Osteoblast (primary cell): Measurements from ENCODE around the gene LCN6. TPM values are rescaled to one million over a fixed set of nuclear protein-coding genes. Genes with fewer than 3 reads are reported as not detected.
"Not testable (repeated sequence)": the region's sequence is repeated elsewhere in the genome, so short reads cannot be mapped to it uniquely, and the experiment has no call there.

Experiments
- DNase-seq: peaks from one replicate; pipeline ENCODE4 v3.0.0; 2011; ENCODE audit warnings: low spot score, mixed read lengths; ENCODE audit not compliant: insufficient read length; ENCODE audit errors: missing footprints
- H2AFZ ChIP-seq: 2 replicates; pipeline ENCODE4 v1.6.0; 2011; ENCODE audit warnings: mild to moderate bottlenecking, low read length
- H3K27ac ChIP-seq: 2 replicates; pipeline ENCODE4 v1.5.1; 2011; ENCODE audit warnings: mild to moderate bottlenecking, low read depth, low read length, moderate library complexity
- H3K27me3 ChIP-seq: 2 replicates; pipeline ENCODE4 v1.6.0; 2012; ENCODE audit warnings: mild to moderate bottlenecking, control low read depth, inconsistent platforms, low read length, moderate library complexity; ENCODE audit not compliant: insufficient read depth
- H3K36me3 ChIP-seq: 2 replicates; pipeline ENCODE4 v1.5.1; 2011; ENCODE audit warnings: mild to moderate bottlenecking, low read length, control low read depth, moderate library complexity; ENCODE audit not compliant: insufficient read depth
- H3K4me1 ChIP-seq: 2 replicates; pipeline ENCODE4 v1.5.1; 2011; ENCODE audit warnings: mild to moderate bottlenecking, low read length, control low read depth, moderate library complexity; ENCODE audit not compliant: insufficient read depth
- H3K4me2 ChIP-seq: 2 replicates; pipeline ENCODE4 v1.6.0; 2011; ENCODE audit warnings: mild to moderate bottlenecking, low read length; ENCODE audit not compliant: insufficient read depth
- H3K4me3 ChIP-seq: fragments of 200-600 bp; sonication (generic); 3 replicates; pipeline ENCODE4 v1.5.1; 2012; ENCODE audit warnings: mild to moderate bottlenecking, low read length, inconsistent platforms; ENCODE audit not compliant: insufficient read depth
- H3K79me2 ChIP-seq: 2 replicates; pipeline ENCODE4 v1.6.0; 2012; ENCODE audit warnings: mild to moderate bottlenecking, low read length, control low read depth, inconsistent platforms; ENCODE audit not compliant: insufficient read depth
- H3K9me3 ChIP-seq: 2 replicates; pipeline ENCODE4 v1.5.1; 2011; ENCODE audit warnings: low read depth, low read length, control low read depth
- H4K20me1 ChIP-seq: 2 replicates; pipeline ENCODE4 v1.6.0; 2012; ENCODE audit warnings: mild to moderate bottlenecking, low read length, control low read depth; ENCODE audit not compliant: insufficient read depth
- total RNA-seq: library from RNA; depleted of rRNA; stranded (reverse); fragments of >200 nt; gene quantifications from 2 replicates; pipeline ENCODE4 v1.2.3, GENCODE V29; 2012
- TF ChIP-seq, protein P1 (sequence below): IDR thresholded peaks from 2 replicates; pipeline ENCODE4 v1.5.1; 2011; ENCODE audit warnings: mild to moderate bottlenecking, low read depth, low read length, moderate library complexity; ENCODE audit errors: extremely low read depth

Gene LCN6, protein sequence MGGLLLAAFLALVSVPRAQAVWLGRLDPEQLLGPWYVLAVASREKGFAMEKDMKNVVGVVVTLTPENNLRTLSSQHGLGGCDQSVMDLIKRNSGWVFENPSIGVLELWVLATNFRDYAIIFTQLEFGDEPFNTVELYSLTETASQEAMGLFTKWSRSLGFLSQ
- not detected in 2 replicates for total RNA-seq

DNA sequence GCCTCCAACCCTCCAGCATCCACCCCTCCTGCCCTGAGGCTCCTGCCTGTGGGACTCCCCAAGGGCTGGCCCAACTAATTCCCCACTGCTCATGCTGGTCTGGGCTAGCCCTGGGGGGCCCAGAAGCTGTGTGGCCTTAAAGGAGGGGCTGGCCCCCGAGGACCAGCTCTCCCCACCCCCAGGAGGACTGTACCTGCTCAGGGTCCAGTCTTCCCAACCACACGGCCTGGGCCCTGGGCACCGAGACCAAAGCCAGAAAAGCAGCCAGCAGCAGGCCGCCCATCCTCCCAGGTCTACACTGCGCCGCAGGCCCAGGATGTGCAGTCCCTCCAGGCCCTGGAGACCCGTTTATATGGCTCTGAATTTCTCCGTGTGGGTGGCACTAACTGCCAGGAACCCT is at the start of gene LCN6:
LCN6 (minus strand) TSS at position 325 of the 400 bp plus-strand sequence; CDS start at position 283, 42 bp downstream.
- Histone ChIP-seq H3K27me3 (peaks cover 3% of the 10 kb centered on the region), H3K9me3 (peaks cover 2% of the 10 kb centered on the region), H3K4me1 (no peaks in the 10 kb centered on the region), H2AFZ (no peak within 1 kb of the TSS), H3K79me2 (no peaks in the 10 kb centered on the region), H3K4me2 (no peak within 1 kb of the TSS), H3K27ac (no peak within 1 kb of the TSS), H3K36me3 (no peaks in the 10 kb centered on the region), H3K4me3 (no peak within 1 kb of the TSS), H4K20me1 (no peaks in the 10 kb centered on the region)
- TF ChIP-seq, protein P1, sequence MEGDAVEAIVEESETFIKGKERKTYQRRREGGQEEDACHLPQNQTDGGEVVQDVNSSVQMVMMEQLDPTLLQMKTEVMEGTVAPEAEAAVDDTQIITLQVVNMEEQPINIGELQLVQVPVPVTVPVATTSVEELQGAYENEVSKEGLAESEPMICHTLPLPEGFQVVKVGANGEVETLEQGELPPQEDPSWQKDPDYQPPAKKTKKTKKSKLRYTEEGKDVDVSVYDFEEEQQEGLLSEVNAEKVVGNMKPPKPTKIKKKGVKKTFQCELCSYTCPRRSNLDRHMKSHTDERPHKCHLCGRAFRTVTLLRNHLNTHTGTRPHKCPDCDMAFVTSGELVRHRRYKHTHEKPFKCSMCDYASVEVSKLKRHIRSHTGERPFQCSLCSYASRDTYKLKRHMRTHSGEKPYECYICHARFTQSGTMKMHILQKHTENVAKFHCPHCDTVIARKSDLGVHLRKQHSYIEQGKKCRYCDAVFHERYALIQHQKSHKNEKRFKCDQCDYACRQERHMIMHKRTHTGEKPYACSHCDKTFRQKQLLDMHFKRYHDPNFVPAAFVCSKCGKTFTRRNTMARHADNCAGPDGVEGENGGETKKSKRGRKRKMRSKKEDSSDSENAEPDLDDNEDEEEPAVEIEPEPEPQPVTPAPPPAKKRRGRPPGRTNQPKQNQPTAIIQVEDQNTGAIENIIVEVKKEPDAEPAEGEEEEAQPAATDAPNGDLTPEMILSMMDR, result no peak
- no peak for DNase-seq

DNA sequence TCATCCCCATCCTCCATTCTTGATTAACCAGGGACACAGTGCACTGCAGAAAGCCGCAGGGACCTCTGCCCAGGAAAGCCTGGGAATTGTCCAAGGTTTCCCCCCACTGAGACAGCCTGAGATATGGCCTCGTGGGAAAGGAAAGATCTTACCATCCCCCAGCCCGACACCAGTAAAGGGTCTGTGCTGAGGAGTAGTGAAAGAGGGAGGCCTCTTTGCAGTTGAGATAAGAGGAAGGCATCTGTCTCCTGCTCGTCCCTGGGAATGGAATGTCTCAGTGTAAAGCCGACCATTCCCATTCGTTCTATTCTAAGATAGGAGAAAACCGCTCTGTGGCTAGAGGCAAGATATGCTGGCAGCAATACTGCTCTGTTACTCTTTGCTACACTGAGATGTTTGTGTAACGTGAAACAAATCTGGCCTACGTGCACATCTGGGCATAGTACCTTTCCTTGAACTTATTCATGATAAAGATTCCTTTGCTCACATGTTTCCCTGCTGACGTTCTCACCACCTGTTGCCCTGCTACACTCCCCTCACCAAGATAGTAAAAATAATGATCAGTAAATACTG is 48.5 kb upstream of the LCN6 start:
- not testable (repeated sequence) for H3K4me1 ChIP-seq, H3K79me2 ChIP-seq, H3K36me3 ChIP-seq, H3K4me2 ChIP-seq, H3K9me3 ChIP-seq, H3K4me3 ChIP-seq, H2AFZ ChIP-seq, DNase-seq, H3K27ac ChIP-seq
- Histone ChIP-seq H3K27me3 (peaks cover 55% of the 10 kb centered on the region), H4K20me1 (peaks cover 18% of the 10 kb centered on the region)

DNA sequence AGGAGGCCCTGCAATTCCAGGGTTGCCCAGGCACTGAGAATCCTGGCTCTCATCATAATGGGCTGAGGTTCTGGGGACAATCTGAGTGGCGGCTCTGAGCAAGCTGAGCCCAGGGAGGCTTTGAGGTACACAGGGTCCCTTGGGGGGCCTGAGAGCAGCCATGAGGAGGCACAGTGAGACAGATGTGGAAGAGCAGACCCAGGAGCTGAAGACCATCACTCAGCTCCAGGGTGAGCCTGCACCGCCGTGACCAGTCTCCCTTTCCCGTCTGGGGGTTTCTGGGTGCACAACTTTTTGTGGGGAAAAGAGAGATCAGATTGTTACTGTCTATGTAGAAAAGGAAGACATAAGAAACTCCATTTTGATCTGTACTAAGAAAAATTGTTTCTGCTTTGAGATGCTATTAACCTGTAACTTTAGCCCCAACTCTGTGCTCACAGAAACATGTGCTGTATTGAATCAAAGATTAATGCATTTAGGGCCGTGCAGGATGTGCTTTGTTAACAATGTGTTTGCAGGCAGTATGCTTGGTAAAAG is 48.0 kb upstream of the LCN6 start, which contains the start of gene CCDC183:
CCDC183 (plus strand) TSS at position 101 of the 537 bp plus-strand sequence; CDS start at position 161, 60 bp downstream.
- Histone ChIP-seq H3K27ac (no peak within 1 kb of the TSS), H3K79me2 (peaks cover 9% of the 10 kb centered on the region), H3K4me3 (no peak within 1 kb of the TSS), H4K20me1 (peaks cover 18% of the 10 kb centered on the region), H3K27me3 (peaks cover 49% of the 10 kb centered on the region), H2AFZ (no peak within 1 kb of the TSS), H3K36me3 (peaks cover 6% of the 10 kb centered on the region), H3K4me1 (peaks cover 11% of the 10 kb centered on the region), H3K4me2 (no peak within 1 kb of the TSS), H3K9me3 (no peaks in the 10 kb centered on the region)
- DNase-seq, result no peak
- TF ChIP-seq, protein P1, result no peak

DNA sequence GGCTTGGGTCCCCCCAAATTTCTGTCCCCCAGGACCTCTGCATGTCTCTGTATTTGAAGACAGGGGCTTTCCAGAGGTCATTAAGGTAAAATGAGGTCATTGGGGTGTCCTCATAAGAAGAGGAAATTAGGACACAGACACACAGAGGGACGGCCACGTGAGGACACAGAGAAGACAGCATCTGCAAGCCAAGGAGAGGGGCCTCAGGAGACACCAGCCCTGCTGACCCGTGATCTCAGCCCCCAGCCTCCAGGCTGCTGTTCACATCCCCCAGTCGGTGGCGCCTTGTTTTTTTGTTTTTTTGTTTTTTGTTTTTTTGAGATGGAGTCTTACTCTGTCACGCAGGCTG is 46.6 kb upstream of the LCN6 start:
- peaks cover 15% of the 10 kb centered on the region for H3K4me1 ChIP-seq
- TF ChIP-seq, protein P1, result no peak
- no peak overlapping the region for H3K27ac ChIP-seq
- peaks cover 11% of the 10 kb centered on the region for H3K79me2 ChIP-seq
- no peaks in the 10 kb centered on the region for H3K9me3 ChIP-seq
- no peak overlapping the region for H3K4me3 ChIP-seq
- DNase-seq, result no peak
- H4K20me1 ChIP-seq, result peaks cover 18% of the 10 kb centered on the region
- H3K4me2 ChIP-seq, result no peak overlapping the region
- peaks cover 37% of the 10 kb centered on the region for H3K27me3 ChIP-seq
- no peak overlapping the region for H2AFZ ChIP-seq
- H3K36me3 ChIP-seq, result peaks cover 6% of the 10 kb centered on the region
